ENCODE measurements around the gene PRDX5. TPM values are rescaled to one million over a fixed set of nuclear protein-coding genes. Genes with fewer than 3 reads are reported as not detected.

Gene PRDX5
- total RNA-seq, 1 donor = 245 TPM

- Histone ChIP-seq H3K4me2 (ENCODE audit: insufficient read depth, low read length) (no peak overlapping the region), H3K27me3 (ENCODE audit: insufficient read depth, low read length) (no peaks in the 10 kb centered on the region), H3K4me1 (ENCODE audit: insufficient read depth, low read length) (peaks cover 16% of the 10 kb centered on the region), H2AFZ (ENCODE audit: low read length) (no peak overlapping the region), H3K36me3 (ENCODE audit: insufficient read depth, low read length) (peaks cover 31% of the 10 kb centered on the region), H3K27ac (ENCODE audit: low read depth, low read length) (no peak overlapping the region), H4K20me1 (ENCODE audit: insufficient read depth, low read length) (no peaks in the 10 kb centered on the region), H3K79me2 (ENCODE audit: insufficient read depth, low read length) (peaks cover 26% of the 10 kb centered on the region), H3K9me3 (ENCODE audit: low read depth, low read length) (no peaks in the 10 kb centered on the region), H3K4me3 (ENCODE audit: insufficient read depth, low read length) (no peak overlapping the region)
- TF ChIP-seq, protein P1, sequence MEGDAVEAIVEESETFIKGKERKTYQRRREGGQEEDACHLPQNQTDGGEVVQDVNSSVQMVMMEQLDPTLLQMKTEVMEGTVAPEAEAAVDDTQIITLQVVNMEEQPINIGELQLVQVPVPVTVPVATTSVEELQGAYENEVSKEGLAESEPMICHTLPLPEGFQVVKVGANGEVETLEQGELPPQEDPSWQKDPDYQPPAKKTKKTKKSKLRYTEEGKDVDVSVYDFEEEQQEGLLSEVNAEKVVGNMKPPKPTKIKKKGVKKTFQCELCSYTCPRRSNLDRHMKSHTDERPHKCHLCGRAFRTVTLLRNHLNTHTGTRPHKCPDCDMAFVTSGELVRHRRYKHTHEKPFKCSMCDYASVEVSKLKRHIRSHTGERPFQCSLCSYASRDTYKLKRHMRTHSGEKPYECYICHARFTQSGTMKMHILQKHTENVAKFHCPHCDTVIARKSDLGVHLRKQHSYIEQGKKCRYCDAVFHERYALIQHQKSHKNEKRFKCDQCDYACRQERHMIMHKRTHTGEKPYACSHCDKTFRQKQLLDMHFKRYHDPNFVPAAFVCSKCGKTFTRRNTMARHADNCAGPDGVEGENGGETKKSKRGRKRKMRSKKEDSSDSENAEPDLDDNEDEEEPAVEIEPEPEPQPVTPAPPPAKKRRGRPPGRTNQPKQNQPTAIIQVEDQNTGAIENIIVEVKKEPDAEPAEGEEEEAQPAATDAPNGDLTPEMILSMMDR (IDR thresholded peaks at IDR 0.05; ENCODE audit: extremely low read depth, low read depth, low read length) = no peak
- DNase-seq (ENCODE audit: insufficient read length, low spot score, missing footprints) = no peak
Measured at GRCh38 chr11:64278576-64279190, 39.2 kb upstream of the PRDX5 start.

DNA sequence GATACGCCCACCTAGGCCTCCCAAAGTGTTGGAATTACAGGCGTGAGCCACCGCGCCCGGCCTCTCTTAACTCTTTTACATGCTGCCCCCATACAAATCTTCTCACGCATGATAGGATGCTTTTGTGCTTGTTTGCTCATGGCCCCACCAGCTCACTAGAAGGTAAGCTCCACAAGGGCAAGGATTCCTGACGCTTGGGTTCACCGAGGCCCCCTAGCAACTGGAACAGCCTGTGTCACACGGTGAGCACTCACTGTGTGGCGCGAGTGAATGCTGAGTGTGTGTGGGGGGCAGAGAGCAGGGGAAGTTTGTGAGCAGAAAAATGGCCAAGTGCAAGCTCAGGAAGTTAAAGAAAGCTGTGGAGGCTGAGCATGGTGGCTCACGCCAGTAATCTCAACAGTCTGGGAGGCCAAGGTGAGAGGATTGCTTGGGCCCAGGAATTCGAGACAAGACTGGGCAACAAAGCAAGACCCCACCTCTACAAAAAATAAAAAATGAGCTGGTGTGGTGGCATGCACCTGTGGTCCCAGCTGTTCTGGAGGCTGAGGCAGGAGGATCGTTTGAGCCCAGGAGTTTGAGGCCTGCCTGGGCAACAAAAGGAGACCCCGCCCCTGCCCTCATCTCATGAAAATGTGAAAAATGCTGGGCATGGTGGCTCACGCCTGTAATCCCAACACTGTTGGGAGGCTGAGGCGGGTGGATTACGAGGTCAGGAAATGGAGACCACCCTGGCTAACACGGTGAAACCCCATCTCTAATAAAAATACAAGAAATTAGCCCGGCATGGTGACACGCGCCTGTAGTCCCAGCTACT lies 35.8 kb upstream of the PRDX5 start:
- Histone ChIP-seq H2AFZ (ENCODE audit: low read length) (no peak overlapping the region), H4K20me1 (ENCODE audit: insufficient read depth, low read length) (no peaks in the 10 kb centered on the region), H3K4me3 (ENCODE audit: insufficient read depth, low read length) (no peak overlapping the region), H3K79me2 (ENCODE audit: insufficient read depth, low read length) (peaks cover 35% of the 10 kb centered on the region), H3K9me3 (ENCODE audit: low read depth, low read length) (no peaks in the 10 kb centered on the region), H3K4me2 (ENCODE audit: insufficient read depth, low read length) (no peak overlapping the region), H3K27me3 (ENCODE audit: insufficient read depth, low read length) (no peaks in the 10 kb centered on the region), H3K27ac (ENCODE audit: low read depth, low read length) (no peak overlapping the region), H3K4me1 (ENCODE audit: insufficient read depth, low read length) (peaks cover 22% of the 10 kb centered on the region), H3K36me3 (ENCODE audit: insufficient read depth, low read length) (peaks cover 26% of the 10 kb centered on the region)
- TF ChIP-seq, protein P1 (IDR thresholded peaks at IDR 0.05; ENCODE audit: extremely low read depth, low read depth, low read length) = no peak
- DNase-seq (ENCODE audit: insufficient read length, low spot score, missing footprints) = peak; percentile 26

DNA sequence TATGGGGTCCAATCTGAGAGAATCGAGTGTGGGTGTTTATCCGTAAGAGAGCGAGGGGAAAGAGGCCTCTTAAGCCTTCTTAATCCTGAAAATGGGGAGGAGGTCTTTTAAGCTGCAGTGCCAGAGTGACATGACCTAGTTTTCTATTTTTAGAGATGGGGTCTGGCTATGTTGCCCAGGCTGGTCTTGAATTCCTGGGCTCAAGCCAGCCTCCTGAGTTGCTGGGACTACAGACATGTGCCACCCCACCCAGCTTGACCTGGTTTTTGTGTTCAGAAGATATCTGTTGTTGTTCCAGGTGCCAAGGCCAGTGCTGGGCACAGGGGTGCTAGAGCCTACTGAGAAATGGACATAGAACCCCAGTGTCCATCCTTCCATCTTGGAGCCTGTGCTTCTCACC lies 34.8 kb upstream of the PRDX5 start:
- Histone ChIP-seq H3K27me3 (ENCODE audit: insufficient read depth, low read length) (no peaks in the 10 kb centered on the region), H3K27ac (ENCODE audit: low read depth, low read length) (no peak overlapping the region), H3K4me1 (ENCODE audit: insufficient read depth, low read length) (peaks cover 21% of the 10 kb centered on the region), H3K9me3 (ENCODE audit: low read depth, low read length) (no peaks in the 10 kb centered on the region), H3K4me2 (ENCODE audit: insufficient read depth, low read length) (peak overlapping the region; percentile 99), H3K36me3 (ENCODE audit: insufficient read depth, low read length) (peaks cover 24% of the 10 kb centered on the region), H4K20me1 (ENCODE audit: insufficient read depth, low read length) (no peaks in the 10 kb centered on the region), H2AFZ (ENCODE audit: low read length) (no peak overlapping the region), H3K79me2 (ENCODE audit: insufficient read depth, low read length) (peaks cover 35% of the 10 kb centered on the region), H3K4me3 (ENCODE audit: insufficient read depth, low read length) (no peak overlapping the region)
- DNase-seq (ENCODE audit: insufficient read length, low spot score, missing footprints) = peak; percentile 9
- TF ChIP-seq, protein P1 (IDR thresholded peaks at IDR 0.05; ENCODE audit: extremely low read depth, low read depth, low read length) = no peak
